GM18873 (cell line): ENCODE data around the gene PPP1R37.
"Not testable (repeated sequence)": the region's sequence is repeated elsewhere in the genome, so short reads cannot be mapped to it uniquely, and the experiment has no call there.

Experiments used
- ATAC-seq: cut with Tn5 transposase; IDR thresholded peaks from one replicate; pipeline ENCODE4 v1.9.1; 2021; ENCODE audit warnings: mild to moderate bottlenecking, moderate library complexity, moderate number of reproducible peaks; ENCODE audit not compliant: unreplicated experiment, low FRiP score

PPP1R37 gene

GRCh38 chr19:45110851-45111266, 17.9 kb downstream of the PPP1R37 start:
- no peak for ATAC-seq

- no peak for ATAC-seq
These were observed 19.3 kb downstream of the PPP1R37 start for GRCh38 chr19:45112111-45112827.

GRCh38 chr19:45113628-45114027, 20.6 kb downstream of the PPP1R37 start:
- ATAC-seq = no peak

GRCh38 chr19:45114116-45114515, 21.1 kb downstream of the PPP1R37 start:
- no peak for ATAC-seq

GRCh38 chr19:45115809-45116615, 23.0 kb downstream of the PPP1R37 start:
- no peak for ATAC-seq

GRCh38 chr19:45117167-45117594, 24.2 kb downstream of the PPP1R37 start:
- ATAC-seq = no peak

GRCh38 chr19:45117671-45118070, 24.7 kb downstream of the PPP1R37 start:
- no peak for ATAC-seq

- ATAC-seq = no peak
These were observed 25.1 kb downstream of the PPP1R37 start for GRCh38 chr19:45118106-45118505.

- ATAC-seq = not testable (repeated sequence)
These were observed 25.8 kb downstream of the PPP1R37 start for GRCh38 chr19:45118591-45119355.

- ATAC-seq = no peak
These were observed 26.6 kb downstream of the PPP1R37 start for GRCh38 chr19:45119582-45119981.

GRCh38 chr19:45121827-45122345, 28.9 kb downstream of the PPP1R37 start:
- no peak for ATAC-seq

GRCh38 chr19:45122832-45123231, 29.9 kb downstream of the PPP1R37 start:
- no peak for ATAC-seq

GRCh38 chr19:45123440-45123850, 30.5 kb downstream of the PPP1R37 start:
- no peak for ATAC-seq

GRCh38 chr19:45124021-45124420, 31.0 kb downstream of the PPP1R37 start:
- ATAC-seq = no peak

- no peak for ATAC-seq
These were observed 32.4 kb downstream of the PPP1R37 start for GRCh38 chr19:45125360-45125759.

- no peak for ATAC-seq
These were observed 33.1 kb downstream of the PPP1R37 start for GRCh38 chr19:45125975-45126493.

GRCh38 chr19:45126654-45127053, 33.7 kb downstream of the PPP1R37 start:
- no peak for ATAC-seq

- ATAC-seq = no peak
These were observed 35.2 kb downstream of the PPP1R37 start for GRCh38 chr19:45128146-45128545.

- no peak for ATAC-seq
These were observed 35.8 kb downstream of the PPP1R37 start for GRCh38 chr19:45128806-45129205.

GRCh38 chr19:45130236-45130635, 37.3 kb downstream of the PPP1R37 start:
- no peak for ATAC-seq
